Adipocyte (in vitro differentiated cells): ENCODE measurements around the gene HKDC1.

Source experiments
- DNase-seq: peaks from one replicate; pipeline ENCODE4 v3.0.0-alpha.2; 2015; ENCODE audit warnings: low read depth
- H3K27me3 ChIP-seq: replicated peaks from 2 replicates; pipeline ENCODE4 v1.7.0; 2013; ENCODE audit warnings: mild to moderate bottlenecking, low read length, moderate library complexity; ENCODE audit not compliant: control insufficient read depth, insufficient read depth
- H3K36me3 ChIP-seq: 2 replicates; pipeline ENCODE4 v1.7.0; 2013; ENCODE audit warnings: low read length, mild to moderate bottlenecking, moderate library complexity; ENCODE audit not compliant: control insufficient read depth, insufficient read depth, severe bottlenecking
- H3K4me1 ChIP-seq: 2 replicates; pipeline ENCODE4 v1.7.0; 2013; ENCODE audit warnings: mild to moderate bottlenecking, low read length, moderate library complexity; ENCODE audit not compliant: control insufficient read depth, insufficient read depth
- H3K4me3 ChIP-seq: 2 replicates; pipeline ENCODE4 v1.7.0; 2013; ENCODE audit warnings: mild to moderate bottlenecking, low read length, moderate library complexity
- H3K9ac ChIP-seq: 2 replicates; pipeline ENCODE4 v1.7.0; 2013; ENCODE audit warnings: mild to moderate bottlenecking, low read length, moderate library complexity
- H3K9me3 ChIP-seq: 2 replicates; pipeline ENCODE4 v1.7.0; 2013; ENCODE audit warnings: mild to moderate bottlenecking, low read length, moderate library complexity; ENCODE audit not compliant: control insufficient read depth

HKDC1 gene

DNA sequence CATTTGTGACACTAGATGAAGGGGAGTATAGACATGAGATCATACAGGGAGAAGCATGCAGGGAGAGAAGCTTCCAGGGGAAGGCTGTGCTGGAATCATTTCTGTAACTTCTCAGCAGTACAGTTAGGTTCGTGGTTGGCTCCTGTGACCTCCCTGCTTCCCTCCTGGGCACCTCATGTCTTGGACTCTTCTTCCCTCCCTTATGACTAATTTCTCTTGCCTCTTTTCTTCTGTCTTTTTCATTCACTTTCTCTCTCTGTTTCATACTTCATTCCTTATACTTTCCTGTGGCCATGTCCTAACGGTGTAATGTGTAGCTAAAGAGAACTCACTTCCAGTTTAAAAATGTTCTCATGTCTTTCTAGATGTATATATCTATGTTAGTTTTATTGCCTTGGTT is 19.1 kb upstream of the HKDC1 start:
- Histone ChIP-seq H3K36me3 (peaks cover 66% of the 10 kb centered on the region), H3K27me3 (no peaks in the 10 kb centered on the region), H3K9me3 (no peaks in the 10 kb centered on the region), H3K4me1 (peaks cover 24% of the 10 kb centered on the region), H3K4me3 (no peak overlapping the region), H3K9ac (no peak overlapping the region)
- peak; percentile 41 for DNase-seq

DNA sequence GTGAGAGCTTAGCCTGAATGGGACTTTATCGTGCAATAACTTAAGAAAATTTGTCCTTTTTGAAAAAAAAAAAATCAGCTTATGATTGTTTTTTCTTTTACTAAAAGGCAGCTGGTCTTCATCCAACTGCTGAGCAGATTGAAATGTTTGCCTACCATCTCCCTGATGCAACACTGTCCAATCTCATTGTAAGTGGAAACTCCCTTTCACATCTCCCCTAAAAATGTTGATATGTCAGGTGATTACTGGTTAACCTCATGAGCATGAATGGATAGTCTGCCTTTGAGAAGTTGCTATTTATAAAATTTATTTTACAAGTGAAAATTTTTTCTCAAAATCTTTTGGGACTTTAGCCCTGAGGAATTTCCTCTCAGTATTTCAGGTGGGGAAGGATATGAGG is 17.8 kb upstream of the HKDC1 start:
- peak; percentile 80 for DNase-seq
- H3K4me3 ChIP-seq: no peak overlapping the region
- peaks cover 24% of the 10 kb centered on the region for H3K4me1 ChIP-seq
- peaks cover 64% of the 10 kb centered on the region for H3K36me3 ChIP-seq
- no peaks in the 10 kb centered on the region for H3K9me3 ChIP-seq
- H3K27me3 ChIP-seq: no peaks in the 10 kb centered on the region
- H3K9ac ChIP-seq: no peak overlapping the region

DNA sequence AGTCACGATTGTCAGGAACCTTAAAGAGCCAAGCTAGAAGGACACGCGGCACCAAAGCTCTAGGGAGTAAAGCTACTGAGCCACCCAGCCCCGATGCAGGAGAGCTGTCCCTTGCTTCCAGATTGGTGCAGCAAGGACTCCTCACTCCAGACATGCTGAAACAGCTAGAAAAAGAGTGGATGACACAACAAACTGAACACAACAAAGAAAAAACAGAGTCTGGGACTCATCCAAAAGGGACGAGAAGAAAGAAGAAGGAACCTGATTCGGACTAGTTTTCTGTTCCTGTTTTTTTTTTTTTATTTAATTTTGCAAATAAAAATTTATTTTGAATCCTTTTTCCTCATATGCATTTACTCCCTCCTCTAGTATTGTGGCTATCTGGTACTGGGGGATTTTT is 11.4 kb upstream of the HKDC1 start:
- no peaks in the 10 kb centered on the region for H3K27me3 ChIP-seq
- no peak overlapping the region for H3K9ac ChIP-seq
- H3K36me3 ChIP-seq: peaks cover 52% of the 10 kb centered on the region
- no peaks in the 10 kb centered on the region for H3K4me1 ChIP-seq
- no peak for DNase-seq
- no peaks in the 10 kb centered on the region for H3K9me3 ChIP-seq
- no peak overlapping the region for H3K4me3 ChIP-seq

DNA sequence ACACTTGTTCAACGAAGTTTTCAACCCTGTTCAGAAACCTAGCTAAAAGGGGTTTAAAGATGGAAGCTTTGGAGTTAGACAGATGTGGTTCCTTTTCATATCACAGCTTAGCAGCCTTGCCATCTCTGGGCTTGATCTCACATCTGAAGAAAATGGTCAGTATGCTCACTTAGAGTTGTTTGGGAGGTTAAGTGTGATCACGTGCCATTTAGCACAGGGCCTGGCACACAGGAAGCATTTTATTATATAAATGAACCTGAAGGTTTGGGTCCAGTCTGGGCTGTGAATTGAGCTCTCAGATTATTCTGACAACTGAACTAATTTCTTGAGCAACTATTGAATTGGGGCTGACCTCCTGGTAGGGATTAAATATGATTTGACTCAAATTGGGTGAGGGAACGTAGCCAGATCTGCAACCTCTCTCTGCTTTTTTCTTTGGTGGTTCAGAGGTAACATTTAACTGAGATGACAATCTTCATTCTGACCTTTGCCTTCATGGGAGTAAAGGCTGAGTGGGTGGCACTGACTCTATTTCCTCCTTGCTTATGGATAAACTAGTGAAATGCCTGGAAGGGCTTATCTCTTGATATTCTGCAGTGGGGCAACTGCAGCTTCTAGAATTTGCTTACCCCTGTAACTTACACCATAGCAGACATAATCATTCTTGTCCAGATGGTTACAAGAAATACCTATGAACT is 10.2 kb upstream of the HKDC1 start:
- Histone ChIP-seq H3K36me3 (peaks cover 40% of the 10 kb centered on the region), H3K9me3 (peaks cover 5% of the 10 kb centered on the region), H3K9ac (no peak overlapping the region), H3K27me3 (no peaks in the 10 kb centered on the region), H3K4me1 (no peaks in the 10 kb centered on the region), H3K4me3 (no peak overlapping the region)
- no peak for DNase-seq

DNA sequence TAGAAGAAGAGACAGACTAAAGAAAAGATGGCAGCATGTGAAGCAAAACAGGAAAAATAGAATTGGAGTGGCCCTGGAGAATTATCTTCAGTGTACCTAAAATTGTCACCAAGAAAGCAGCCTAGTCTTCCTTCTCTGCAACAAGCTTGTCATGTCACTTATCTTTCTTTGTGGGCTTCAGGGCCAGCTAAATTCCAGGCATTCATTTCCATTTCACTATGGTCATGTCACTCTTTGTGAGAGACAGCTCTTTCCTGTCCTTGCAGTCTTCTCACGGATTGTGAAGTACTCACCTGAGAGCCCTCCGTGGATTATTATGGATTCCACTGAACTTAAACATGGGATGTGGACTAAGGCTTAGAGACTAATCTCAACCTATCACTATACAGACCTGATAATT is 9.0 kb upstream of the HKDC1 start:
- peaks cover 5% of the 10 kb centered on the region for H3K9me3 ChIP-seq
- H3K4me1 ChIP-seq: no peaks in the 10 kb centered on the region
- no peak for DNase-seq
- no peaks in the 10 kb centered on the region for H3K27me3 ChIP-seq
- no peak overlapping the region for H3K4me3 ChIP-seq
- H3K36me3 ChIP-seq: peaks cover 31% of the 10 kb centered on the region
- H3K9ac ChIP-seq: no peak overlapping the region

DNA sequence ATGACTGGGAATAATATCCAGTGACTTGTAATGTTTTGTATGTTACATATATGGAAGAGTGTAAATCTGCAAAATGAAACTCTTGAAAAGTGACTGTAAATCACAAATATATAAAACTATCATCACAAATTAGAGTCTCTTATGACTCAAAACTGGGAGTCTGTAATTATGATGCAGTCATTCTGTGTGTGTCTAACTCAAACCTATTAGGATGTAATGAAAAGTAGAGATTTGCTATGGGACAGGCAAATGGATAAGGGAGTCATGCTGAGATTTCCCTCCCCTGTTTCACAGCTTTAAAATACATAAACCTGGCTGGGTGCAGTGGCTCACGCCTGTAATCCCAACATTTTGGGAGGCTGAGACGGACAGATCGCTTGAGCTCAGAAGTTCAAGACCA is 8.6 kb upstream of the HKDC1 start:
- DNase-seq: no peak
- Histone ChIP-seq H3K4me1 (no peaks in the 10 kb centered on the region), H3K27me3 (no peaks in the 10 kb centered on the region), H3K4me3 (no peak overlapping the region), H3K9me3 (peaks cover 5% of the 10 kb centered on the region), H3K36me3 (peaks cover 27% of the 10 kb centered on the region), H3K9ac (no peak overlapping the region)

DNA sequence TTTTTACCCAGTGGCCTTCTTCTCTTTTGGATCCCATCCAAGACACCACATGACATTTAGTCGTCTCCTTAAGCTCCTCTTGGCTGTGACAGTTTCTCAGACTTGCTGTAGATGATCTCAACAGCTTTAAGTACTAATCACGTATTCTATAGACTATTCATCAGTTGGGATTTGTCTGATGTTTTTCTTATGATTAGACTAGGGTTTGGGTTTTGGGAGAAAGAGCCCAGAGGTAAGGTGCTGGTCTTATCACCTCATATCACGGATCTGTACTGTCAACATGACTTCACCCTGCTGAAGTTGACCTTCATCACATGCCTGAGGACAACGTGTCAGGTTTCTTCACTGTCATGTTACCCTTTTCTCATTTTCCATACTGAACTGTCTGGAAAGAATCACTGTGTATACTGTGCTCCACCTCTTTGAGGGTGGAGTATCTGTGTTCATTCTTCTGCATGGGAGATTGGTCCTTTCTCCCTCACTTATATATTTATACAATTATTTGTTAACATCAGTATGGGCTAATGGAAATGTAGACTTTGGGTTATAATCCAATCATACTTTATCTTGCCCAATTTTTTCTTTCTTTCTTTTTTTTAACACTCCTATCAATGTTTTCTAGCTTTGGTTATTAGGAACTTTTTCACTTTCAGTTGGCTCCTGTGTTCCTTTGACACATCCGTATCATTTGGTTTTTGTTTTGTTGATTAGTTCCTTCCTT is 6.4 kb upstream of the HKDC1 start:
- DNase-seq: no peak
- no peak overlapping the region for H3K4me3 ChIP-seq
- peaks cover 5% of the 10 kb centered on the region for H3K9me3 ChIP-seq
- no peak overlapping the region for H3K9ac ChIP-seq
- peaks cover 7% of the 10 kb centered on the region for H3K36me3 ChIP-seq
- H3K4me1 ChIP-seq: peaks cover 8% of the 10 kb centered on the region
- no peaks in the 10 kb centered on the region for H3K27me3 ChIP-seq

DNA sequence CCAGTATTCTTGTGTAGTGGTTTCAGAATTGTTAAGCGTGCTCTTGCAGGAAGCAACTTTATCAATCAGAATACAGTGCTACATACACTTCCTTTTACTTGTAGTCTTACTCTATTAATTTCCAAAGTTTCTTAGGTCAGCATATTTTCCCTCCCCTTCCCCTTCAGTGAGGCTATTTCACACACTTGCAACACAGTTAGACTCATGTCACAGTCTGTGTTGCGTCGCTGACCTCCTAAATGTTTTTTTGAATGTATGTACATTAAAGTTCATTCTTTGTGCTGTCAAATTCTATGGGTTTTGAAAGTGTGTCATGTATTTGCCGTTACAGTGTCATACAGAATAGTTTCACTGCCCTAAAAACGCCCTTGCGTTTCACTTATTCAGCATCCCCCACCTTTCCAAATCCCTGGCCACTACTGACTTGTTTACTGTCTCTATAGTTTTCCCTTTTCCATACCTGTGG is 5.4 kb upstream of the HKDC1 start:
- Histone ChIP-seq H3K9me3 (peaks cover 5% of the 10 kb centered on the region), H3K36me3 (no peaks in the 10 kb centered on the region), H3K4me3 (no peak overlapping the region), H3K4me1 (peaks cover 8% of the 10 kb centered on the region), H3K9ac (no peak overlapping the region), H3K27me3 (no peaks in the 10 kb centered on the region)
- no peak for DNase-seq

DNA sequence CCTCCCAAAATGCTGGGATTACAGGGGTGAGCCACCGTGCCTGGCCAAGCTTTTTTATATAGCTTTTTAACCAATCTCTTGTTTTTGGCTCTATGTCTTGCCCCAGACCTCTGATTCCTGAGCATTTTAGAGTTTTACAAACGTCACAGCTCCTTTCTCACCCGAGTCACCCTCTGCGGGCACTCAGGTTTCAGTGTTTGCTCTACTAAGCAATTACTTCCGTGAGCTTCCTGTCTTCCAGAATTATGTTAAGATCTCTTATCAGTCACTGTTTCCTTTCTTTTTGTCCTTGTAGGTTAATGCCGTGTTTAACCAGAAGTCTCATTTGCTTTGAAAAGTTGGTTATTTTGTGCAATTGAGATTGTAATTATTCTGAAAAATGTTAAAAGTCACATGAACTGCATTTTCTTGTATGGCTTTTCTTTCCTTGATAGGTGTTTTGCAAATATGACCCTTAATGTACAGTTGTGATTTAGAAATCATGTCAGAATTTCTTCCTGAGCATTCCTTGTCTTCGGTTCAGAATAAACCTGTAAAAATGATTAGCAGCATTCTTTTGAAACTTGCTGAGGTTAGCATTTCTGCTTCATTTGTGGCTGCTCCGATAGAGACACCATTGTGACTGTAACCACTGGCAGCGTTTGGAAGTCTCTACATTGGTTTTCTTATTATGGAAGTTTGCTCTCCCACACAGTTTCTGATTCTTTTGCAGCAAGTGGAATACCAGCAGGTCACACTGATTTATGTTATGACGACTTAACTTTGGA is 4.5 kb upstream of the HKDC1 start:
- Histone ChIP-seq H3K9me3 (peaks cover 5% of the 10 kb centered on the region), H3K36me3 (no peaks in the 10 kb centered on the region), H3K9ac (no peak overlapping the region), H3K4me1 (peaks cover 8% of the 10 kb centered on the region), H3K27me3 (no peaks in the 10 kb centered on the region), H3K4me3 (no peak overlapping the region)
- DNase-seq: no peak

DNA sequence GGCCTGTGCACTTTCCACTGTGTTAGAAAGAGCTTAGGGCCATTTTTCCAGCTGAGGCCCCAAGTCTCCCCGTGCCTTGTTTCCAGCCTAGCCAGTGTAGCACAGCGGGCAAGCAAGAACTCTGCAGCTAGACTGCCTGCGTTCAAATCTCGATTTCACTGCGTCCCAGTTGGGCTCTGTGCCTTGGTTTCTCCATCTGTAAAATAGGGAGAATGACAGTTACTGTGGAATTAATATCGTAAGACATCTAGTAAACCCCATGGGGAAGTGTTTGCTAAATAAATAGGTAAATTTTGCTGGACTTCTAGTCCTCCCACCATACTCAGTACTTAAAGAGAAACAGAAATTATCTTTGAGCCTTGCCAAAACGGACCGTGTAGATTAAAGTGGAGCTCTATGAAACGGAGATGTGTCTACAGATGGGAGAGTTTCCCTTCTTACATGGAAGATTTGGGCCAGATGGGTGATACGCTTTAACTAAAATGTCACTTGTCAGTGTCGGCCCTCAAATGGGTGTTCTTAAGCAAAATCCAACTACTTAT is 3.5 kb upstream of the HKDC1 start:
- Histone ChIP-seq H3K4me3 (no peak overlapping the region), H3K4me1 (peaks cover 8% of the 10 kb centered on the region), H3K9ac (no peak overlapping the region), H3K9me3 (peaks cover 5% of the 10 kb centered on the region), H3K36me3 (no peaks in the 10 kb centered on the region), H3K27me3 (no peaks in the 10 kb centered on the region)
- DNase-seq: no peak

DNA sequence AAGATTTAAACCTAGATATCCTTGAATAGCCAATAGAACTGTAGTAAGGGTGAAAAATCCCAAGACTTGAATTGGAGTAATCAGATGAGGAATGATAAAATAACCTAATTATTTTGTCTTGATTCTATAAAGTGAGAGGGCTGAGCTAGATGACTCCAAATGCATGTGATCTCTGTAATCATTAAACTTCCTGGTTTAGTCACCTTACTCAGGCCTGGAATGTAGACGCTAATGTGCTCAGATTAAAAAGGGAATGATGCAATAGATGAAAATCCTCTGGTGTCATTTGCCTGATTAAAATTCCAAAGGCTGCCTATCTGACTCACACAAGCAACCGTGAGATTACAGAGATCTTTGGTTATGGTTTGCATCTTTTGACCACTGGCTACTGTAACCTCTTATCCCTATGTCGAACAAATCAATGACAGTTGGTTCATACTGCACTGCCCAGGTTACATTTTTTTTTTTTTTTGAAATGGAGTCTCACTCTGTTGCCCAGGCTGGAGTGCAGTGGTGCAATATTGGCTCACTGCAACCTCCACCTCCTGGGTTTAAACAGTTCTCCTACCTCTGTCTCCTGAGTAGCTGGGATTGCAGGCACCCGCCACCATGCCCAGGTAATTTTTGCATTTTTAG is 2.9 kb upstream of the HKDC1 start:
- Histone ChIP-seq H3K4me3 (no peak overlapping the region), H3K27me3 (no peaks in the 10 kb centered on the region), H3K4me1 (peaks cover 8% of the 10 kb centered on the region), H3K9ac (no peak overlapping the region), H3K9me3 (peaks cover 5% of the 10 kb centered on the region), H3K36me3 (no peaks in the 10 kb centered on the region)
- DNase-seq: peak; percentile 43
